Prostate gland (tissue), 2 donors: ENCODE results near the gene ARHGEF19.

Experiments used
- POLR2A ChIP-seq: fragments of 450-650 bp; IDR thresholded peaks from one replicate; pipeline ENCODE4 v1.6.1; 2016; ENCODE audit warnings: antibody characterized with exemption, mild to moderate bottlenecking
- POLR2AphosphoS5 ChIP-seq: sonication (generic); formaldehyde crosslinking; IDR thresholded peaks from one replicate; pipeline ENCODE4 v1.6.1; 2017; ENCODE audit warnings: antibody characterized with exemption
- TF ChIP-seq, protein P1 (sequence below), 4 experiments: fragments of 200-600 bp in 2 of 4; fragments of 450-650 bp in 2 of 4; sonication (generic) in 2 of 4; IDR thresholded peaks; 1 replicate in 3 of 4; 2 replicates in 1 of 4; pipeline ENCODE4 v1.5.1; 2016 to 2019; ENCODE audit warnings: antibody characterized with exemption in 4 of 4, mild to moderate bottlenecking in 2 of 4, moderate library complexity in 2 of 4

DNA sequence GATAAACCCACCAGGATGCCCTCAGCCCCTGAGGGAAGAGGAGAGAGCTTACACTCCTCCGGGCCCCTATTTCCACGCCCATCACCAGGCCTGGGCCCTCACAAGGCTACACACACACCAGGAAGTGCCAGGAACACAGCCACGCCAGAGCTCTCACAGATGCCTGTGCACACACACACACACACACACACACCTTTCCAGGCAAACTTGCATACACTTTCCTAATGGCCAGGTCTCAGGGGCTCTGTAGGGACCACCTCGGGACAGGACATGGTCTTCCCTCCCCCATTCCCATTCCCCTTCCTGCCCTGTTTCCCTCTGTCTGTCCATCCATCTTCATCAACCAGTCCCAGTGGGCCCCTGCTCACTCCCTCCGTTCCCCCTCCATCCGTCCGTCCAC is 46.9 kb downstream of the ARHGEF19 start:
- TF ChIP-seq POLR2A (no peak), POLR2AphosphoS5 (no peak)
- TF ChIP-seq, protein P1, sequence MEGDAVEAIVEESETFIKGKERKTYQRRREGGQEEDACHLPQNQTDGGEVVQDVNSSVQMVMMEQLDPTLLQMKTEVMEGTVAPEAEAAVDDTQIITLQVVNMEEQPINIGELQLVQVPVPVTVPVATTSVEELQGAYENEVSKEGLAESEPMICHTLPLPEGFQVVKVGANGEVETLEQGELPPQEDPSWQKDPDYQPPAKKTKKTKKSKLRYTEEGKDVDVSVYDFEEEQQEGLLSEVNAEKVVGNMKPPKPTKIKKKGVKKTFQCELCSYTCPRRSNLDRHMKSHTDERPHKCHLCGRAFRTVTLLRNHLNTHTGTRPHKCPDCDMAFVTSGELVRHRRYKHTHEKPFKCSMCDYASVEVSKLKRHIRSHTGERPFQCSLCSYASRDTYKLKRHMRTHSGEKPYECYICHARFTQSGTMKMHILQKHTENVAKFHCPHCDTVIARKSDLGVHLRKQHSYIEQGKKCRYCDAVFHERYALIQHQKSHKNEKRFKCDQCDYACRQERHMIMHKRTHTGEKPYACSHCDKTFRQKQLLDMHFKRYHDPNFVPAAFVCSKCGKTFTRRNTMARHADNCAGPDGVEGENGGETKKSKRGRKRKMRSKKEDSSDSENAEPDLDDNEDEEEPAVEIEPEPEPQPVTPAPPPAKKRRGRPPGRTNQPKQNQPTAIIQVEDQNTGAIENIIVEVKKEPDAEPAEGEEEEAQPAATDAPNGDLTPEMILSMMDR (IDR thresholded peaks at IDR 0.05) = no peak
